Gastroesophageal sphincter (tissue), 4 donors: ENCODE data around the gene KAT2A. TPM values are rescaled to one million over a fixed set of nuclear protein-coding genes. Genes with fewer than 3 reads are reported as not detected.

Experiments
- ATAC-seq: fragments of 150-250 bp; one replicate; pipeline ENCODE4 v1.9.1; 2016; ENCODE audit warnings: mild to moderate bottlenecking, moderate library complexity
- H3K27ac ChIP-seq, 4 donors: fragments of 200-600 bp; sonication (generic) in 3 of 4; 1 replicate in 3 of 4; 2 replicates in 1 of 4; pipeline ENCODE4 v1.5.1; 2016 to 2019
- H3K27me3 ChIP-seq: fragments of 200-600 bp; sonication (generic); one replicate; pipeline ENCODE4 v1.5.1; 2019
- H3K36me3 ChIP-seq, 2 donors: fragments of 200-600 bp; sonication (generic); one replicate each; pipeline ENCODE4 v1.5.1; 2019; ENCODE audit warnings: control low read depth in 1 of 2
- H3K4me1 ChIP-seq, 3 donors: fragments of 200-600 bp; sonication (generic); 1 replicate in 2 of 3; 2 replicates in 1 of 3; pipeline ENCODE4 v1.5.1; 2016 to 2019; ENCODE audit warnings: control low read depth in 2 of 3
- H3K4me3 ChIP-seq, 2 donors: fragments of 200-600 bp; sonication (generic); one replicate each; pipeline ENCODE4 v1.5.1; 2019; ENCODE audit warnings: mild to moderate bottlenecking in 1 of 2, moderate library complexity in 1 of 2
- H3K9me3 ChIP-seq, 3 donors: fragments of 200-600 bp; sonication (generic); one replicate each; pipeline ENCODE4 v1.5.1; 2017 to 2019; ENCODE audit warnings: control low read depth in 2 of 3
- EP300 ChIP-seq: sonication (generic); formaldehyde crosslinking; IDR thresholded peaks from one replicate; pipeline ENCODE4 v1.6.1; 2017; ENCODE audit warnings: antibody characterized with exemption, mild to moderate bottlenecking
- POLR2A ChIP-seq, 2 donors: fragments of 450-650 bp; IDR thresholded peaks; one replicate each; pipeline ENCODE4 v1.6.1; 2017; ENCODE audit warnings: antibody characterized with exemption in 2 of 2, mild to moderate bottlenecking in 2 of 2, moderate library complexity in 1 of 2
- POLR2AphosphoS5 ChIP-seq: sonication (generic); formaldehyde crosslinking; IDR thresholded peaks from one replicate; pipeline ENCODE4 v1.6.1; 2017; ENCODE audit warnings: antibody characterized with exemption
- WGBS, 2 donors: methylation state at CpG; one replicate each; pipeline ENCODE4 v1.1.5; 2018; ENCODE audit warnings: low coverage in 1 of 2; 5-methylcytosine and 5-hydroxymethylcytosine counted together
- total RNA-seq, 4 donors: library from RNA; depleted of rRNA; stranded (reverse); fragments of >200 nt; gene quantifications; one replicate each; pipeline ENCODE4 v1.1.0, GENCODE V29; 2016
- TF ChIP-seq, protein P1 (sequence below), 4 experiments: fragments of 200-600 bp in 2 of 4; fragments of 450-650 bp in 2 of 4; sonication (generic) in 1 of 4; IDR thresholded peaks; one replicate each; pipeline ENCODE4 v1.5.1; 2017 to 2019; ENCODE audit warnings: antibody characterized with exemption in 4 of 4, mild to moderate bottlenecking in 2 of 4, moderate library complexity in 2 of 4

KAT2A gene
- total RNA-seq, 4 donors from 2014 or later, result 10.3 to 51.2 (median 19.3) TPM

DNA sequence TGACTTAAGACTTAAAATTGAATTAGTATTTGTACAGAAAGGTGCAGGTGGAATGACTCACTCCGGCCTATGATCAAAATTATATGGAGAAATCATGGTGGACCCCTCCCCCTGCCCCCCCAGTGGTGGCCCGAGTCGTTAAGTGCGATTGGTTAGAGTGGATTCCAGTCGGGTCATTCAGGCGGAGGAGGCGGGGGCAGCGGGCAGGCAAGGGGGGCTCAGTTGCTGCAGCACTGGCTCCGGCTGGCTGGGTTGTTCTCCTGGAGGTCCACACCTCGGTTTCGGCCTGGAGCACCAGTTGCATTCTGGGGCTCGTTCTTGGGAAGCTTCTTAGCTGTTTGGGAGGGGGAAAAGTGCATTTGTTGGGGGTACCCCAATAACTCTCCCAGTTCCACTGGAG, 4.4 kb upstream of the KAT2A start:
- no peaks in the 10 kb centered on the region for H3K27me3 ChIP-seq
- H3K36me3 ChIP-seq, result peaks cover 0 to 58% of the 10 kb centered on the region in 2 donors
- H3K9me3 ChIP-seq, result no peaks in the 10 kb centered on the region
- no peak for ATAC-seq
- peaks cover 0 to 50% (median 18%) of the 10 kb centered on the region in 3 donors for H3K4me1 ChIP-seq
- no peak overlapping the region for H3K27ac ChIP-seq
- WGBS, 2 donors, result 63 to 80% methylated on average over 2 to 8 of the region's 12 CpGs
- no peak for TF ChIP-seq POLR2AphosphoS5
- H3K4me3 ChIP-seq, result no peak overlapping the region

DNA sequence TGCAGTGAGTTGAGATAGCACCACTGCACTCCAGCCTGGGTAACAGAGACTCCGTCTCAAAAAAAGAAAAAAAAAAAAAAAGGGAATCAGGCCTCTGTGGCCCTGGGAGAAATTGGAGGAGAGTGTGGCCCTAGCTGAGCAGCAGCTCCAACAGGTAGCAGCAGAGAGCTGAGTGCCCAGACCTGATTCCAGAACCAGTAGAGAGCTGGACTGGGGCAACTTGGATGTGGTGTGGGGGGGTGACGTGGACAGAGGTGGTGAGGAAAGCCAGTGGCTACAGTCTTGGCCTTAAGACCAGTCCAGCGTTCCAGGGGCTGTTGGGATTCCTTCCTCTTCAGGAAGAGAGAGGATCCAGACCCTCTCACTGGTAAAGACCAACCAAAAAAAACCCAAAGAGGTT, 3.1 kb upstream of the KAT2A start:
- ATAC-seq, result no peak
- H3K36me3 ChIP-seq, result peaks cover 0 to 47% of the 10 kb centered on the region in 2 donors
- H3K27ac ChIP-seq, result no peak overlapping the region
- no peak overlapping the region for H3K4me3 ChIP-seq
- peaks cover 0 to 49% (median 11%) of the 10 kb centered on the region in 3 donors for H3K4me1 ChIP-seq
- no peaks in the 10 kb centered on the region for H3K9me3 ChIP-seq
- WGBS, 2 donors, result 60 to 100% methylated on average over 1 of the region's 3 CpGs
- TF ChIP-seq POLR2A (IDR thresholded peaks at IDR 0.05) (no peak), EP300 (no peak)
- TF ChIP-seq, protein P1, sequence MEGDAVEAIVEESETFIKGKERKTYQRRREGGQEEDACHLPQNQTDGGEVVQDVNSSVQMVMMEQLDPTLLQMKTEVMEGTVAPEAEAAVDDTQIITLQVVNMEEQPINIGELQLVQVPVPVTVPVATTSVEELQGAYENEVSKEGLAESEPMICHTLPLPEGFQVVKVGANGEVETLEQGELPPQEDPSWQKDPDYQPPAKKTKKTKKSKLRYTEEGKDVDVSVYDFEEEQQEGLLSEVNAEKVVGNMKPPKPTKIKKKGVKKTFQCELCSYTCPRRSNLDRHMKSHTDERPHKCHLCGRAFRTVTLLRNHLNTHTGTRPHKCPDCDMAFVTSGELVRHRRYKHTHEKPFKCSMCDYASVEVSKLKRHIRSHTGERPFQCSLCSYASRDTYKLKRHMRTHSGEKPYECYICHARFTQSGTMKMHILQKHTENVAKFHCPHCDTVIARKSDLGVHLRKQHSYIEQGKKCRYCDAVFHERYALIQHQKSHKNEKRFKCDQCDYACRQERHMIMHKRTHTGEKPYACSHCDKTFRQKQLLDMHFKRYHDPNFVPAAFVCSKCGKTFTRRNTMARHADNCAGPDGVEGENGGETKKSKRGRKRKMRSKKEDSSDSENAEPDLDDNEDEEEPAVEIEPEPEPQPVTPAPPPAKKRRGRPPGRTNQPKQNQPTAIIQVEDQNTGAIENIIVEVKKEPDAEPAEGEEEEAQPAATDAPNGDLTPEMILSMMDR (IDR thresholded peaks at IDR 0.05), result no peak
- H3K27me3 ChIP-seq, result no peaks in the 10 kb centered on the region

DNA sequence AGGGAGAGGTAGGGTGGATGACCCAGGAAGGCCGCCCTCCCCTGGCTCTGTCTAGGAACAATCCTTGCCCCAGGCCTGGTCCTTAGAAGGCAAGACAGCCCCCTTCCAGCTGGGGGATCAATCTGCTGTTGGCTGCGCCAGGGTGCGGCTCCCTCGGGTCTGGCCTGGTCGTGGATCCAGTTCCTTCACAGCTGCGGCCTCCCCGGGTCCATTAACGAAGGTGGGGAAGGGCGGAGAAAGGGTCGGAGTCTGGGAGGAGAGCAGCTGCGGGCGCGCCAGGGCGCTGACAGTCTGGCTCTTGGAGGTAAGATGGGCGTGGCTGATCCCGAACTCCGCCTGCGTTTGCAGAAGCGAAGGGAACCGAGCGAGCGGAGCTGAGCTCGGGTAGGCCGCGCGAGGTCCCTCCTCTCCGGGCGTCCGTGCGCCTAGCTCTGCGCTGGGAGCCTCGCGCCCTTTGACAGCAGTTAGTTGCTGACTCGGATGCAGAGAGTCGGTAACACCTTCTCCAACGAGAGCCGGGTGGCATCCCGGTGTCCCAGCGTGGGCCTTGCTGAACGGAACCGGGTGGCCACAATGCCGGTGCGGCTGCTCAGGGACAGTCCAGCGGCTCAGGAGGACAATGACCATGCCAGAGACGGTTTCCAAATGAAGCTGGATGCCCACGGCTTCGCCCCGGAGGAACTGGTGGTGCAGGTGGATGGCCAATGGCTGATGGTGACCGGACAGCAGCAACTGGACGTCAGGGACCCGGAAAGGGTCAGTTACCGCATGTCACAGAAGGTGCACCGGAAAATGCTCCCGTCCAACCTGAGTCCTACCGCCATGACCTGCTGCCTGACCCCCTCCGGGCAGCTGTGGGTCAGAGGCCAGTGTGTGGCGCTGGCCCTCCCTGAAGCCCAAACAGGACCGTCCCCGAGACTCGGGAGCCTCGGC, 1.5 kb upstream of the KAT2A start, which contains the start of gene HSPB9:
Gene HSPB9 (plus strand): TSS at position 434 of the 933 bp plus-strand sequence. CDS start 47 bp downstream, at position 481.
- H3K4me1 ChIP-seq, result peaks cover 0 to 43% (median 11%) of the 10 kb centered on the region in 3 donors
- H3K27me3 ChIP-seq, result no peaks in the 10 kb centered on the region
- ATAC-seq, result peak; percentile 41
- H3K27ac ChIP-seq, result peak within 1 kb of the TSS in 3 of 4 donors; percentile 62 to 78 (median 65)
- WGBS, 2 donors, result no CpG with 5 or more reads among the region's 61 CpGs
- TF ChIP-seq EP300 (no peak), POLR2A (IDR thresholded peaks at IDR 0.05) (no peak), POLR2AphosphoS5 (no peak)
- TF ChIP-seq, protein P1 (IDR thresholded peaks at IDR 0.05), result no peak
- peak within 1 kb of the TSS in 1 of 2 donors; percentile 34 for H3K4me3 ChIP-seq
- peaks cover 0 to 47% of the 10 kb centered on the region in 2 donors for H3K36me3 ChIP-seq
- no peaks in the 10 kb centered on the region for H3K9me3 ChIP-seq

DNA sequence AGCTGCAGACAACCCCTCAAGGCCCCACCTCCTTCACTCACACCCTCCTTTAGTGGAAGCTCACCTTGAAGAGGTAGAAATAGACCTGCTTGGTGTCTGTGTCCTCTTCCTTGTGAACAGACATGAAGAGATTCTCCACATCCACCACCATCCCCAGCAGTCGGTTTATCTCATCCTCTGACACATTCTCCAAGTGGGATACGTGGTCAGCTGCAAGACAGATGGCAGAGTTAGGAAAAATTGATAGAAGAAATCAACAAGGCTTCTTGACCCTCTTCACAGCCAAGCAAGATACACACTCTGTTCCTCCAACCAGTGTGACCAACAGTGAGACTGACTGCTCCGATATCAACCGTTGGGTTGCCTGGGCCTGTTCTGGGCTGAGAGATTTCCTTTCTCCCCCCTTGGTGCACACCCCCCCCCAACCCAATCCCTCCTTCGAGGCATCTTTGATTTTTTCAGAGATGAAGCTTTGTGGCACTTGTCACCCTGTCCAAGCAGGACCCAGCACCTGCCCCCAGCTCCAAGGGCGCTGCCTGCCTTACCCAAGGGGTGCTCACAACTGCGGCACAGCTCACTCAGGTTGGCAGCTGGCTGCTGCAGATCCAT, 902 bp downstream of the KAT2A start:
- Histone ChIP-seq H3K36me3 (peaks cover 0 to 42% of the 10 kb centered on the region in 2 donors), H3K9me3 (no peaks in the 10 kb centered on the region), H3K27ac (peak overlapping the region in 1 of 4 donors; percentile 78), H3K4me3 (peak overlapping the region; percentile 72 to 93), H3K27me3 (no peaks in the 10 kb centered on the region), H3K4me1 (peaks cover 0 to 53% (median 11%) of the 10 kb centered on the region in 3 donors)
- ATAC-seq, result no peak
- TF ChIP-seq, protein P1 (IDR thresholded peaks at IDR 0.05), result no peak
- WGBS, 2 donors, result 9 to 38% methylated on average over 4 to 5 of the region's 7 CpGs

DNA sequence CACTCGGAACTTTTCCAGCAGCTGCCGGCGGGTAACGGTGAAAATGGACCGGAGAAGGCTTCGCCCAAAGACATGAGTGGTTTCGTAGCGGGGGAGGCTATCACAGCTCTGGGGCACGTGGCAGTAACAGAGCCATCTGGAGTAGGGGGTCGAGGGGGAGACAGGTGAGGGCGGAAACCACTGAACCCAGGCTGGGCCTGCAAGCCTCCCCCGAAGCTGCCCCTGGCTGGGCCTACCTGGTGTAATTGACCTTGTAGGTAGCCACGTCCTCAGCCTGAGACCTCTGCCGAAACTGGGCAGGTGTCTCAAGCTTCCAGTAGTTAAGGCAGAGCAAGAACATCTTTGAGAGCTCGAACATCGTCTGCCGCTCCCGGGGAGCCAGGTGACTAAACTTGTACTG, 1.9 kb downstream of the KAT2A start:
- TF ChIP-seq EP300, result no peak
- TF ChIP-seq POLR2A (IDR thresholded peaks at IDR 0.05), result no peak
- no peak for TF ChIP-seq POLR2AphosphoS5
- TF ChIP-seq, protein P1 (IDR thresholded peaks at IDR 0.05), result no peak
- Histone ChIP-seq H3K9me3 (no peaks in the 10 kb centered on the region), H3K27ac (no peak overlapping the region), H3K27me3 (no peaks in the 10 kb centered on the region), H3K36me3 (peaks cover 0 to 43% of the 10 kb centered on the region in 2 donors), H3K4me3 (no peak overlapping the region), H3K4me1 (peaks cover 0 to 53% (median 11%) of the 10 kb centered on the region in 3 donors)
- WGBS, 2 donors, result 93 to 100% methylated on average over 1 to 8 of the region's 18 CpGs
- ATAC-seq, result no peak
